HL-60 (cell line): ENCODE data around the gene PNPLA4.

Experiments
- GABPA ChIP-seq: IDR thresholded peaks from 2 replicates; pipeline ENCODE4 v1.6.1; 2012; ENCODE audit warnings: low read depth
- POLR2AphosphoS5 ChIP-seq: IDR thresholded peaks from 2 replicates; pipeline ENCODE4 v1.6.1; 2012; ENCODE audit warnings: low read depth
- REST ChIP-seq: IDR thresholded peaks from 2 replicates; pipeline ENCODE4 v1.6.1; 2012; ENCODE audit warnings: low read depth; ENCODE audit not compliant: insufficient replicate concordance
- SPI1 ChIP-seq: IDR thresholded peaks from 2 replicates; pipeline ENCODE4 v1.6.1; 2012; ENCODE audit warnings: low read depth, mild to moderate bottlenecking, borderline replicate concordance
- TF ChIP-seq, protein P1 (sequence below): IDR thresholded peaks from one replicate; pipeline ENCODE4 v1.5.1; 2011; ENCODE audit warnings: low read length, control low read depth, inconsistent platforms; ENCODE audit not compliant: insufficient read depth

DNA sequence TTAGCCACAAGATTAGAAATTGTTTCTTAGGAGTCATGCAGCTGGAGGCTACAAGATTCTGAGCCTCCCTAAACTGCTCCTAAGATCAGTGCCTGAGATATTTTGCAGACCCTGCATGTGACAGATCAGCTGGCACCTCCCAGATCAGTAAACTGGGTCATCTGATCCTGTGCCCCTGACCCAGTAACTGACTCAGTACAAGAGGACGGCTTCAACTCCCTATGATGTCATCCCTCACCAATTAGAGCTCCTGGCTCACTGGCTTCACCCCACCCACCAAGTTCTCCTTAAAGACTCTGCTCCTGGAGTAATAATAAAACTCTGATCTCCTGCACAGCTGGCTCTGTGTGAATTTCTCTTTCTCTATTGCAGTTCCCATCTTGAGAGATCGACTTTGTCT is 45.4 kb upstream of the PNPLA4 start:
- no peak for TF ChIP-seq POLR2AphosphoS5
- TF ChIP-seq, protein P1, sequence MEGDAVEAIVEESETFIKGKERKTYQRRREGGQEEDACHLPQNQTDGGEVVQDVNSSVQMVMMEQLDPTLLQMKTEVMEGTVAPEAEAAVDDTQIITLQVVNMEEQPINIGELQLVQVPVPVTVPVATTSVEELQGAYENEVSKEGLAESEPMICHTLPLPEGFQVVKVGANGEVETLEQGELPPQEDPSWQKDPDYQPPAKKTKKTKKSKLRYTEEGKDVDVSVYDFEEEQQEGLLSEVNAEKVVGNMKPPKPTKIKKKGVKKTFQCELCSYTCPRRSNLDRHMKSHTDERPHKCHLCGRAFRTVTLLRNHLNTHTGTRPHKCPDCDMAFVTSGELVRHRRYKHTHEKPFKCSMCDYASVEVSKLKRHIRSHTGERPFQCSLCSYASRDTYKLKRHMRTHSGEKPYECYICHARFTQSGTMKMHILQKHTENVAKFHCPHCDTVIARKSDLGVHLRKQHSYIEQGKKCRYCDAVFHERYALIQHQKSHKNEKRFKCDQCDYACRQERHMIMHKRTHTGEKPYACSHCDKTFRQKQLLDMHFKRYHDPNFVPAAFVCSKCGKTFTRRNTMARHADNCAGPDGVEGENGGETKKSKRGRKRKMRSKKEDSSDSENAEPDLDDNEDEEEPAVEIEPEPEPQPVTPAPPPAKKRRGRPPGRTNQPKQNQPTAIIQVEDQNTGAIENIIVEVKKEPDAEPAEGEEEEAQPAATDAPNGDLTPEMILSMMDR: no peak
- no peak for TF ChIP-seq SPI1
- TF ChIP-seq REST: no peak
- TF ChIP-seq GABPA: no peak
